ENCODE data around the gene CORIN. TPM values are rescaled to one million over a fixed set of nuclear protein-coding genes. Genes with fewer than 3 reads are reported as not detected.

The CORIN gene
- polyA plus RNA-seq, 1 donor from 2014 or later, result 0.25 TPM

GRCh38 chr4:47733302-47734175 lies 104.3 kb downstream of the CORIN start:
- Histone ChIP-seq H3K27me3 (ENCODE audit: insufficient read depth, low read depth, low read length) (no peaks in the 10 kb centered on the region), H3K36me3 (ENCODE audit: insufficient read depth, low read length) (no peaks in the 10 kb centered on the region), H3K4me3 (ENCODE audit: low read length) (no peak overlapping the region), H4K20me1 (ENCODE audit: insufficient read depth) (no peaks in the 10 kb centered on the region), H3K79me2 (replicated peaks; ENCODE audit: insufficient read depth, low read length) (no peaks in the 10 kb centered on the region), H3K9me2 (ENCODE audit: insufficient read depth, low read length) (no peaks in the 10 kb centered on the region), H3K9ac (ENCODE audit: low read length) (no peak overlapping the region), H3F3A (ENCODE audit: insufficient read depth, low read length, poor library complexity, severe bottlenecking) (no peaks in the 10 kb centered on the region), H3K27ac (ENCODE audit: low read length) (no peak overlapping the region), H3K4me2 (ENCODE audit: low read length) (no peak overlapping the region), H3K9me3 (ENCODE audit: low read length) (no peaks in the 10 kb centered on the region), H2AFZ (ENCODE audit: low read depth, low read length) (no peak overlapping the region)
- TF ChIP-seq RAD21 (conservative IDR thresholded peaks at IDR 0.05) (no peak), EZH2 (IDR thresholded peaks at IDR 0.05; ENCODE audit: borderline replicate concordance, insufficient read depth, low read length, poor library complexity, severe bottlenecking) (no peak), TAF1 (IDR thresholded peaks at IDR 0.05; ENCODE audit: low read depth) (no peak), EP300 (conservative IDR thresholded peaks at IDR 0.05; ENCODE audit: poor library complexity, severe bottlenecking) (no peak), MXI1 (conservative IDR thresholded peaks at IDR 0.05; ENCODE audit: poor library complexity, severe bottlenecking) (no peak), CTCF (IDR thresholded peaks at IDR 0.05; ENCODE audit: poor library complexity, severe bottlenecking) (no peak), POLR2AphosphoS5 (IDR thresholded peaks at IDR 0.05) (no peak), SMC3 (conservative IDR thresholded peaks at IDR 0.05; ENCODE audit: poor library complexity) (no peak)
- TF ChIP-seq, protein P1, sequence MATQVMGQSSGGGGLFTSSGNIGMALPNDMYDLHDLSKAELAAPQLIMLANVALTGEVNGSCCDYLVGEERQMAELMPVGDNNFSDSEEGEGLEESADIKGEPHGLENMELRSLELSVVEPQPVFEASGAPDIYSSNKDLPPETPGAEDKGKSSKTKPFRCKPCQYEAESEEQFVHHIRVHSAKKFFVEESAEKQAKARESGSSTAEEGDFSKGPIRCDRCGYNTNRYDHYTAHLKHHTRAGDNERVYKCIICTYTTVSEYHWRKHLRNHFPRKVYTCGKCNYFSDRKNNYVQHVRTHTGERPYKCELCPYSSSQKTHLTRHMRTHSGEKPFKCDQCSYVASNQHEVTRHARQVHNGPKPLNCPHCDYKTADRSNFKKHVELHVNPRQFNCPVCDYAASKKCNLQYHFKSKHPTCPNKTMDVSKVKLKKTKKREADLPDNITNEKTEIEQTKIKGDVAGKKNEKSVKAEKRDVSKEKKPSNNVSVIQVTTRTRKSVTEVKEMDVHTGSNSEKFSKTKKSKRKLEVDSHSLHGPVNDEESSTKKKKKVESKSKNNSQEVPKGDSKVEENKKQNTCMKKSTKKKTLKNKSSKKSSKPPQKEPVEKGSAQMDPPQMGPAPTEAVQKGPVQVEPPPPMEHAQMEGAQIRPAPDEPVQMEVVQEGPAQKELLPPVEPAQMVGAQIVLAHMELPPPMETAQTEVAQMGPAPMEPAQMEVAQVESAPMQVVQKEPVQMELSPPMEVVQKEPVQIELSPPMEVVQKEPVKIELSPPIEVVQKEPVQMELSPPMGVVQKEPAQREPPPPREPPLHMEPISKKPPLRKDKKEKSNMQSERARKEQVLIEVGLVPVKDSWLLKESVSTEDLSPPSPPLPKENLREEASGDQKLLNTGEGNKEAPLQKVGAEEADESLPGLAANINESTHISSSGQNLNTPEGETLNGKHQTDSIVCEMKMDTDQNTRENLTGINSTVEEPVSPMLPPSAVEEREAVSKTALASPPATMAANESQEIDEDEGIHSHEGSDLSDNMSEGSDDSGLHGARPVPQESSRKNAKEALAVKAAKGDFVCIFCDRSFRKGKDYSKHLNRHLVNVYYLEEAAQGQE (IDR thresholded peaks at IDR 0.05; ENCODE audit: borderline replicate concordance), result no peak

GRCh38 chr4:47731182-47731581 lies 106.7 kb downstream of the CORIN start:
- Histone ChIP-seq H4K20me1 (ENCODE audit: insufficient read depth) (no peaks in the 10 kb centered on the region), H3K79me2 (replicated peaks; ENCODE audit: insufficient read depth, low read length) (no peaks in the 10 kb centered on the region), H3K9me3 (ENCODE audit: low read length) (no peaks in the 10 kb centered on the region), H3K9ac (ENCODE audit: low read length) (no peak overlapping the region), H3K27me3 (ENCODE audit: insufficient read depth, low read depth, low read length) (no peaks in the 10 kb centered on the region), H3K4me2 (ENCODE audit: low read length) (no peak overlapping the region), H3F3A (ENCODE audit: insufficient read depth, low read length, poor library complexity, severe bottlenecking) (no peaks in the 10 kb centered on the region), H3K9me2 (ENCODE audit: insufficient read depth, low read length) (no peaks in the 10 kb centered on the region), H2AFZ (ENCODE audit: low read depth, low read length) (no peak overlapping the region), H3K36me3 (ENCODE audit: insufficient read depth, low read length) (no peaks in the 10 kb centered on the region), H3K4me3 (ENCODE audit: low read length) (no peak overlapping the region), H3K27ac (ENCODE audit: low read length) (no peak overlapping the region)
- TF ChIP-seq TAF1 (IDR thresholded peaks at IDR 0.05; ENCODE audit: low read depth) (no peak), RAD21 (conservative IDR thresholded peaks at IDR 0.05) (no peak), SMC3 (conservative IDR thresholded peaks at IDR 0.05; ENCODE audit: poor library complexity) (no peak), EP300 (conservative IDR thresholded peaks at IDR 0.05; ENCODE audit: poor library complexity, severe bottlenecking) (no peak)
